ENCODE results near the gene RAB2B. TPM values are rescaled to one million over a fixed set of nuclear protein-coding genes. Genes with fewer than 3 reads are reported as not detected.

The RAB2B gene
- total RNA-seq, result 10 to 100 TPM; 27.6 to 29.0 TPM

GRCh38 chr14:21476925-21477681 lies at the start of gene RAB2B, which contains the start of gene TOX4:
Gene RAB2B, minus strand, starts transcription at chr14:21476959. Its CDS starts 87 bp downstream, at chr14:21476872.
Gene TOX4, plus strand, starts transcription at chr14:21477195. Its CDS starts 84 bp downstream, at chr14:21477279.
- H3K27ac Mint-ChIP-seq, result peak within 1 kb of the TSS; percentile 100
- H3K4me1 Mint-ChIP-seq, result peaks cover 46% of the 10 kb centered on the region
- POLR2A ChIA-PET, result interaction anchor here (0.9 to 4.1 kb wide), 22 partner anchors 12 to 1530 kb away, joined by 3 to 46 read pairs (median 4); partner anchors contain the start of genes CHD8, METTL3 and SUPT16H
- DNase-seq, result peak; percentile 97
- H3K36me3 Mint-ChIP-seq (ENCODE audit: low read depth), result peaks cover 22% of the 10 kb centered on the region
- no peaks in the 10 kb centered on the region for H3K27me3 Mint-ChIP-seq
- peak within 1 kb of the TSS; percentile 100 for H3K4me3 Mint-ChIP-seq
- CTCF ChIA-PET, result interaction anchor here (0.7 to 4.0 kb wide), 22 partner anchors 8 to 462 kb away, joined by 3 to 54 read pairs (median 4); partner anchors contain the start of genes CHD8, METTL3 and SALL2
- no peaks in the 10 kb centered on the region for H3K9me3 Mint-ChIP-seq

- Mint-ChIP-seq H3K4me3 (peak within 1 kb of the TSS; percentile 71), H3K4me1 (peaks cover 10% of the 10 kb centered on the region), H3K27ac (no peak within 1 kb of the TSS), H3K36me3 (ENCODE audit: low read depth) (no peaks in the 10 kb centered on the region), H3K27me3 (peaks cover 11% of the 10 kb centered on the region), H3K9me3 (no peaks in the 10 kb centered on the region)
- ChIA-PET POLR2A (interaction anchor here (1.0 to 6.8 kb wide), 5 partner anchors 8 to 49 kb away, joined by 3 to 50 read pairs (median 5); partner anchors contain the start of genes METTL3 and TOX4), CTCF (interaction anchor here (0.6 to 1.2 kb wide), 3 partner anchors 27 to 50 kb away, joined by 4 to 7 read pairs (median 4); no protein-coding TSS in a partner anchor)
- peak; percentile 50 for DNase-seq
These were observed 49.4 kb upstream of the RAB2B start, which contains the start of gene SALL2 for GRCh38 chr14:21525962-21526671. Gene SALL2, minus strand, starts transcription at chr14:21526346. Its CDS starts 219 bp downstream, at chr14:21526127.

- POLR2A ChIA-PET, result interaction anchor here (1.0 to 6.8 kb wide), 3 partner anchors 9 to 48 kb away, joined by 3 to 50 read pairs (median 4); partner anchors contain the start of genes METTL3 and TOX4
- H3K4me1 Mint-ChIP-seq, result peaks cover 10% of the 10 kb centered on the region
- peak overlapping the region; percentile 71 for H3K4me3 Mint-ChIP-seq
- no peak for DNase-seq
- H3K9me3 Mint-ChIP-seq, result no peaks in the 10 kb centered on the region
- peaks cover 14% of the 10 kb centered on the region for H3K27me3 Mint-ChIP-seq
- CTCF ChIA-PET, result interaction anchor here (1.2 kb wide), 1 partner anchor 27 kb away, joined by 7 read pairs; no protein-coding TSS in a partner anchor
- no peak overlapping the region for H3K27ac Mint-ChIP-seq
- no peaks in the 10 kb centered on the region for H3K36me3 Mint-ChIP-seq (ENCODE audit: low read depth)
These were observed 48.8 kb upstream of the RAB2B start for GRCh38 chr14:21525571-21525961.

- Mint-ChIP-seq H3K27me3 (peaks cover 13% of the 10 kb centered on the region), H3K36me3 (ENCODE audit: low read depth) (no peaks in the 10 kb centered on the region), H3K27ac (no peak overlapping the region), H3K4me1 (peaks cover 10% of the 10 kb centered on the region), H3K9me3 (no peaks in the 10 kb centered on the region), H3K4me3 (peak overlapping the region; percentile 65)
- ChIA-PET CTCF (interaction anchor here (1.1 kb wide), 1 partner anchor 26 kb away, joined by 3 read pairs; no protein-coding TSS in a partner anchor), POLR2A (interaction anchor here (1.0 to 6.8 kb wide), 2 partner anchors 13 to 47 kb away, joined by 4 to 50 read pairs; partner anchors contain the start of genes METTL3 and TOX4)
- no peak for DNase-seq
These were observed 48.1 kb upstream of the RAB2B start for GRCh38 chr14:21524575-21525490.

- Mint-ChIP-seq H3K4me1 (peaks cover 10% of the 10 kb centered on the region), H3K9me3 (no peaks in the 10 kb centered on the region), H3K27ac (no peak overlapping the region), H3K4me3 (no peak overlapping the region), H3K27me3 (peaks cover 15% of the 10 kb centered on the region), H3K36me3 (ENCODE audit: low read depth) (no peaks in the 10 kb centered on the region)
- CTCF ChIA-PET, result no interaction called here
- POLR2A ChIA-PET, result interaction anchor here (6.8 kb wide), 1 partner anchor 11 kb away, joined by 50 read pairs; the partner anchor contains the start of gene METTL3
- DNase-seq, result no peak
These were observed 46.4 kb upstream of the RAB2B start for GRCh38 chr14:21523203-21523602.

- DNase-seq, result no peak
- Mint-ChIP-seq H3K27ac (no peak overlapping the region), H3K4me3 (no peak overlapping the region), H3K9me3 (no peaks in the 10 kb centered on the region), H3K36me3 (ENCODE audit: low read depth) (no peaks in the 10 kb centered on the region), H3K27me3 (peaks cover 17% of the 10 kb centered on the region), H3K4me1 (peaks cover 3% of the 10 kb centered on the region)
- CTCF ChIA-PET, result no interaction called here
- POLR2A ChIA-PET, result interaction anchor here (6.8 kb wide), 1 partner anchor 9 kb away, joined by 50 read pairs; the partner anchor contains the start of gene METTL3
These were observed 44.7 kb upstream of the RAB2B start for GRCh38 chr14:21521501-21521900.

- ChIA-PET POLR2A (interaction anchor here (6.8 kb wide), 1 partner anchor 9 kb away, joined by 50 read pairs; the partner anchor contains the start of gene METTL3), CTCF (no interaction called here)
- no peak for DNase-seq
- peaks cover 17% of the 10 kb centered on the region for H3K27me3 Mint-ChIP-seq
- peaks cover 3% of the 10 kb centered on the region for H3K4me1 Mint-ChIP-seq
- no peak overlapping the region for H3K4me3 Mint-ChIP-seq
- H3K27ac Mint-ChIP-seq, result no peak overlapping the region
- no peaks in the 10 kb centered on the region for H3K9me3 Mint-ChIP-seq
- H3K36me3 Mint-ChIP-seq (ENCODE audit: low read depth), result no peaks in the 10 kb centered on the region
These were observed 44.0 kb upstream of the RAB2B start for GRCh38 chr14:21520767-21521166.

- POLR2A ChIA-PET, result interaction anchor here (1.2 to 1.9 kb wide), 2 partner anchors 9 to 39 kb away, joined by 4 to 6 read pairs; no protein-coding TSS in a partner anchor
- Mint-ChIP-seq H3K27me3 (peaks cover 14% of the 10 kb centered on the region), H3K4me3 (no peak overlapping the region), H3K27ac (no peak overlapping the region), H3K9me3 (no peaks in the 10 kb centered on the region), H3K4me1 (no peaks in the 10 kb centered on the region), H3K36me3 (ENCODE audit: low read depth) (no peaks in the 10 kb centered on the region)
- CTCF ChIA-PET, result interaction anchor here (0.8 kb wide), 1 partner anchor 20 kb away, joined by 3 read pairs; no protein-coding TSS in a partner anchor
- DNase-seq, result no peak
These were observed 42.0 kb upstream of the RAB2B start for GRCh38 chr14:21518725-21519124.

GRCh38 chr14:21514341-21514740 lies 37.6 kb upstream of the RAB2B start:
- CTCF ChIA-PET, result interaction anchor here (1.2 to 5.0 kb wide), 2 partner anchors 14 to 16 kb away, joined by 4 to 45 read pairs; no protein-coding TSS in a partner anchor
- POLR2A ChIA-PET, result interaction anchor here (6.4 kb wide), 1 partner anchor 9 kb away, joined by 50 read pairs; the partner anchor contains the start of gene SALL2

GRCh38 chr14:21510735-21511657 lies 34.2 kb upstream of the RAB2B start, which contains the start of gene METTL3:
Gene METTL3, minus strand, starts transcription at chr14:21511340. Its CDS starts 117 bp downstream, at chr14:21511223.
- ChIA-PET POLR2A (interaction anchor here (0.7 to 6.4 kb wide), 16 partner anchors 9 to 1256 kb away, joined by 3 to 50 read pairs (median 6); partner anchors contain the start of genes CHD8, OXA1L, RAB2B and SALL2), CTCF (interaction anchor here (0.8 to 5.0 kb wide), 8 partner anchors 12 to 406 kb away, joined by 3 to 45 read pairs (median 4); partner anchors contain the start of genes CHD8, RAB2B and TOX4)
- DNase-seq, result peak; percentile 95
- no peaks in the 10 kb centered on the region for H3K9me3 Mint-ChIP-seq
- peak within 1 kb of the TSS; percentile 96 for H3K4me3 Mint-ChIP-seq
- H3K4me1 Mint-ChIP-seq, result peaks cover 43% of the 10 kb centered on the region
- peaks cover 34% of the 10 kb centered on the region for H3K36me3 Mint-ChIP-seq (ENCODE audit: low read depth)
- no peaks in the 10 kb centered on the region for H3K27me3 Mint-ChIP-seq
- H3K27ac Mint-ChIP-seq, result peak within 1 kb of the TSS; percentile 96

More at GRCh38 chr14:21514341-21514740, 37.6 kb upstream of the RAB2B start:
- Mint-ChIP-seq H3K9me3 (no peaks in the 10 kb centered on the region), H3K4me3 (no peak overlapping the region), H3K4me1 (peaks cover 18% of the 10 kb centered on the region), H3K27ac (no peak overlapping the region), H3K27me3 (peaks cover 7% of the 10 kb centered on the region), H3K36me3 (ENCODE audit: low read depth) (peaks cover 14% of the 10 kb centered on the region)
- DNase-seq, result no peak

Measured in activated CD4-positive, alpha-beta memory T cell treated with anti-CD3 and anti-CD28 coated beads, Interleukin-2, amount 10 ng/mL, durations not matched to agents 7 days and 5 days (primary cell).